ENCODE results near the gene PAQR3. TPM values are rescaled to one million over a fixed set of nuclear protein-coding genes. Genes with fewer than 3 reads are reported as not detected.

The PAQR3 gene
- total and polyA plus RNA-seq, 2 of the 4 experiments (the other 2 are of a cell fraction), result 11.5 to 11.8 TPM

- POLR2A ChIA-PET (ENCODE audit: unreplicated experiment), result no interaction called here
- Histone ChIP-seq H3K4me3 (ENCODE audit: insufficient read depth, low read depth, low read length) (no peak overlapping the region), H3K9ac (ENCODE audit: low read depth, low read length) (no peak overlapping the region), H3K27me3 (ENCODE audit: control insufficient read depth, insufficient read depth, low read length) (no peaks in the 10 kb centered on the region), H3K79me1 (ENCODE audit: low read depth in 1 of 2, low read length in 2 of 2) (peaks cover 3 to 7% of the 10 kb centered on the region in 2 experiments; a peak in 3 of 4 replicates), H3K4me1 (ENCODE audit: control insufficient read depth, insufficient read depth, low read length) (peaks cover 2% of the 10 kb centered on the region; the same call in 1 of the 2 replicates), H2BK15ac (ENCODE audit: low read depth, low read length) (no peak overlapping the region), H3K4me2 (ENCODE audit: low read depth, low read length) (no peak overlapping the region), H3K18ac (ENCODE audit: low read depth, low read length) (no peak overlapping the region), H3K14ac (replicated peaks; ENCODE audit: low read depth, low read length) (no peak overlapping the region), H3K23ac (ENCODE audit: low read depth, low read length) (no peak overlapping the region), H3K36me3 (ENCODE audit: control insufficient read depth, insufficient read depth, low read length) (peaks cover 13% of the 10 kb centered on the region), H2AK9ac (replicated peaks; ENCODE audit: low read depth, low read length, poor library complexity) (no peak overlapping the region), H2AK5ac (ENCODE audit: low read depth, low read length) (no peak overlapping the region), H3K27ac (ENCODE audit: insufficient read depth, low read length) (no peak overlapping the region), H3K9me1 (ENCODE audit: insufficient read depth, low read length) (no peaks in the 10 kb centered on the region; the same call in none of the 2 replicates), H2AFZ (replicated peaks; ENCODE audit: low read length, poor library complexity) (no peak overlapping the region), H2BK120ac (ENCODE audit: low read depth, low read length) (no peak overlapping the region), H2BK20ac (ENCODE audit: low read depth, low read length) (no peak overlapping the region), H4K20me1 (ENCODE audit: insufficient read depth, low read length) (no peaks in the 10 kb centered on the region), H4K91ac (ENCODE audit: insufficient read depth, low read depth, low read length) (no peak overlapping the region), H3K9me3 (ENCODE audit: control insufficient read depth, insufficient read depth, low read length) (no peaks in the 10 kb centered on the region), H3K56ac (ENCODE audit: extremely low read depth, insufficient read depth, low read length) (no peak overlapping the region), H2BK5ac (ENCODE audit: low read depth, low read length, poor library complexity, severe bottlenecking) (peak overlapping the region; percentile 72), H4K5ac (ENCODE audit: low read depth, low read length) (no peak overlapping the region), H3K4ac (ENCODE audit: low read depth, low read length) (no peak overlapping the region), H4K8ac (ENCODE audit: low read depth in 2 of 2, low read length in 2 of 2) (no peak overlapping the region)
- DNase-seq (peak; percentile 71), ATAC-seq (ENCODE audit: low read depth) (peak; percentile 82)
- CTCF ChIA-PET, result no interaction called here
- in situ Hi-C loops (cut with MboI; ENCODE audit: low sequenced_read_pairs), result no loop called here
- no CpG with 5 or more reads among the region's 5 CpGs for WGBS, 2 experiments (ENCODE audit: extremely low coverage in 2 of 2, insufficient read length in 1 of 2)
- peak; percentile 81 for TF ChIP-seq CEBPB (IDR thresholded peaks at IDR 0.05; ENCODE audit: low read depth, low read length)
- TF ChIP-seq USF2 (IDR thresholded peaks at IDR 0.05; ENCODE audit: low read depth, low read length), result no peak
- no peak for TF ChIP-seq CTCF (conservative IDR thresholded peaks at IDR 0.05; ENCODE audit: low read depth, low read length)
- 0 out of 2 replicates have a peak, but pooled peaks have one; percentile 4 for TF ChIP-seq BHLHE40 (IDR thresholded peaks at IDR 0.05; ENCODE audit: low read depth, low read length)
- intact Hi-C loops (cut with micrococcal nuclease), result no loop called here
- dilution Hi-C loops (cut with HindIII; ENCODE audit: low sequenced_read_pairs, unreplicated experiment), result no loop called here
- BruUV-seq (replicated peaks), result no TSS peak
These were observed 62.5 kb downstream of the PAQR3 start for GRCh38 chr4:78876568-78877320.

Data from IMR-90 (cell line).